HFFc6 (cell line): ENCODE data around the gene LAMTOR3. TPM values are rescaled to one million over a fixed set of nuclear protein-coding genes. Genes with fewer than 3 reads are reported as not detected.

Experiments used
- DNase-seq: peaks from one replicate; pipeline ENCODE4 v3.0.0-alpha.2; 2018
- H3K27ac Mint-ChIP-seq: 2 replicates; pipeline ENCODE4 v1.8.0; 2020; ENCODE audit warnings: mild to moderate bottlenecking, mixed read lengths
- H3K27me3 Mint-ChIP-seq: 2 replicates; pipeline ENCODE4 v1.8.0; 2021; ENCODE audit warnings: mild to moderate bottlenecking, moderate library complexity, mixed read lengths; ENCODE audit not compliant: insufficient read depth
- H3K36me3 Mint-ChIP-seq: 2 replicates; pipeline ENCODE4 v1.8.0; 2021; ENCODE audit warnings: low read depth, mixed read lengths
- H3K4me1 Mint-ChIP-seq: 2 replicates; pipeline ENCODE4 v1.8.0; 2020; ENCODE audit warnings: low read depth, mixed read lengths
- H3K4me3 Mint-ChIP-seq: 2 replicates; pipeline ENCODE4 v1.8.0; 2020; ENCODE audit warnings: mild to moderate bottlenecking, moderate library complexity, mixed read lengths
- H3K9me3 Mint-ChIP-seq: 2 replicates; pipeline ENCODE4 v1.8.0; 2020; ENCODE audit warnings: mild to moderate bottlenecking, mixed read lengths
- total RNA-seq, 6 experiments: library from RNA; stranded (reverse); fragmentation: NEBNext Ultra II Directional; extraction: Animal tissue kit (Norgen Biotek cat#: 25700); gene quantifications; 2 replicates in 1 of 6; 3 replicates in 5 of 6; pipeline ENCODE4 v1.2.3, GENCODE V29; 2021
- TF ChIP-seq, protein P1 (sequence below): fragments of 200-600 bp; sonication (generic); IDR thresholded peaks from 2 replicates; pipeline ENCODE4 v1.5.0; 2021; ENCODE audit warnings: antibody characterized with exemption, mild to moderate bottlenecking

The LAMTOR3 gene
- total RNA-seq, 6 experiments from 2014 or later: 23.7 to 34.6 (median 26.8) TPM

DNA sequence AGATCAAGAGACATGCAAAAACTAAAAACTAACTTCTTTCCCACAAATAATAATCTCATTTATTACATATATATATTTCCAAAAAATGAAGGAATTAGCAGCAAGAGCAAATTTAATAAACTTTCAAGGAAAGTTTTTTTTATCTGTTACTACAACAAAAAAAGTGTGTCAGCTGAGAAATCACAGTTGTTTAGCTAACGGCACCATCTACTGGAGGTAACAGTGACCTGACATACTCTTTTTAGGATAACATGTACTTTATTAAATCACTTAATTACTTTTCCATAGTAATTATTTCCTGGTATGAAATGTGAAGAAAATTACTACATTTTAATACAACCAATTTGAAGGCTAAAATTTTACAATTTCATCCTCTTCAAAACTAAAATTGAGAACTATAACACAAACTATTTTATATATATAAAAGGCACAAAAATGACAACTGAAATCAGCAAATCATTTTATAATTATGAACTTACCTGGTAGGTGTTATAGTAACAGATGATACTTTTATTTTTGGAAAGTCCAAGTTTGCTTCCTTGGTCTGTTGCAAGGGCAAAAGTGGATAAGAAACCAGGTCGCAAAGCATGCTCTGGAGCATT is 9.1 kb downstream of the LAMTOR3 start:
- DNase-seq: peak; percentile 41

DNA sequence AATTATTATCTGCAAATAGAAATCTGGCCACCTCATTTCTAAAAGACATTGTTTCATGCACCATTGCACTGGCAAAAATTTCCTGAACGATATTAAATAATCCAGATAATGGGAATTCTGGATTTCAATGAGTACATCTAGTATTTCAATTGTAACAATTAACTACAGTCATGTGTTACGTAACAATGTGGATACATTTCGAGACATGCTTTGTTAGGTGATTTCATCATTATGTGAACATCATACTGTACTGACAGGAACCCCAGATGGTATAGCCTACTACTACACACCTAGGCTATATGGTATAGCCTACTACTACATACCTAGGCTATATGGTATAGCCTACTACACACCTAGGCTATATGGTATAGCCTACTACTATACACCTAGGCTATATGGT is 14.8 kb downstream of the LAMTOR3 start:
- Mint-ChIP-seq H3K36me3 (no peaks in the 10 kb centered on the region), H3K9me3 (no peaks in the 10 kb centered on the region), H3K27ac (no peak overlapping the region), H3K4me3 (no peak overlapping the region), H3K4me1 (no peaks in the 10 kb centered on the region), H3K27me3 (no peaks in the 10 kb centered on the region)
- DNase-seq: no peak
- TF ChIP-seq, protein P1, sequence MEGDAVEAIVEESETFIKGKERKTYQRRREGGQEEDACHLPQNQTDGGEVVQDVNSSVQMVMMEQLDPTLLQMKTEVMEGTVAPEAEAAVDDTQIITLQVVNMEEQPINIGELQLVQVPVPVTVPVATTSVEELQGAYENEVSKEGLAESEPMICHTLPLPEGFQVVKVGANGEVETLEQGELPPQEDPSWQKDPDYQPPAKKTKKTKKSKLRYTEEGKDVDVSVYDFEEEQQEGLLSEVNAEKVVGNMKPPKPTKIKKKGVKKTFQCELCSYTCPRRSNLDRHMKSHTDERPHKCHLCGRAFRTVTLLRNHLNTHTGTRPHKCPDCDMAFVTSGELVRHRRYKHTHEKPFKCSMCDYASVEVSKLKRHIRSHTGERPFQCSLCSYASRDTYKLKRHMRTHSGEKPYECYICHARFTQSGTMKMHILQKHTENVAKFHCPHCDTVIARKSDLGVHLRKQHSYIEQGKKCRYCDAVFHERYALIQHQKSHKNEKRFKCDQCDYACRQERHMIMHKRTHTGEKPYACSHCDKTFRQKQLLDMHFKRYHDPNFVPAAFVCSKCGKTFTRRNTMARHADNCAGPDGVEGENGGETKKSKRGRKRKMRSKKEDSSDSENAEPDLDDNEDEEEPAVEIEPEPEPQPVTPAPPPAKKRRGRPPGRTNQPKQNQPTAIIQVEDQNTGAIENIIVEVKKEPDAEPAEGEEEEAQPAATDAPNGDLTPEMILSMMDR: no peak

More for the DNA sequence above, 9.1 kb downstream of the LAMTOR3 start:
- TF ChIP-seq, protein P1: peak; percentile 80
- peaks cover 4% of the 10 kb centered on the region; the same call in 1 of the 2 replicates for H3K36me3 Mint-ChIP-seq
- no peaks in the 10 kb centered on the region; the same call in 1 of the 2 replicates for H3K27me3 Mint-ChIP-seq
- H3K27ac Mint-ChIP-seq: no peak overlapping the region
- peaks cover 20% of the 10 kb centered on the region for H3K4me1 Mint-ChIP-seq
- H3K9me3 Mint-ChIP-seq: no peaks in the 10 kb centered on the region
- H3K4me3 Mint-ChIP-seq: no peak overlapping the region

DNA sequence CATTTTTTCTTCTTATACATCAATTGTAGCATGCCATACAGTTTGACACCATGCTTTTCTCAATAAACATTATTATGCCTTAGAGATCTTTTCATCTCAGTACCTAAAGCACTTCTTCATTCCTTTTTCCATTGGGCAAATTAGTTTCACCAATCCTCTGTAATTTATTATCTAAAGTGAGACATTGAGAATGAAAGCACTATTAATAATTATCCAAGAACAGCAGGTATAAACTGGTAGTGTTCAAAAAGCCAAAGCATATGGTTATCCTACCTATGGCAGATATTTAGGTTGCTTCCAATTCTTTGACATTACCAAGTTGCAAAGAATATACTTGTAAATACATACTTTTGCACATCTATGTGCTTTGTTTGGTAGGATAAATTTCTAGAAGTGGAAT is 15.6 kb downstream of the LAMTOR3 start:
- DNase-seq: no peak
- Mint-ChIP-seq H3K27me3 (no peaks in the 10 kb centered on the region), H3K4me3 (no peak overlapping the region), H3K36me3 (no peaks in the 10 kb centered on the region), H3K27ac (no peak overlapping the region), H3K9me3 (no peaks in the 10 kb centered on the region), H3K4me1 (no peaks in the 10 kb centered on the region)
- TF ChIP-seq, protein P1: no peak

DNA sequence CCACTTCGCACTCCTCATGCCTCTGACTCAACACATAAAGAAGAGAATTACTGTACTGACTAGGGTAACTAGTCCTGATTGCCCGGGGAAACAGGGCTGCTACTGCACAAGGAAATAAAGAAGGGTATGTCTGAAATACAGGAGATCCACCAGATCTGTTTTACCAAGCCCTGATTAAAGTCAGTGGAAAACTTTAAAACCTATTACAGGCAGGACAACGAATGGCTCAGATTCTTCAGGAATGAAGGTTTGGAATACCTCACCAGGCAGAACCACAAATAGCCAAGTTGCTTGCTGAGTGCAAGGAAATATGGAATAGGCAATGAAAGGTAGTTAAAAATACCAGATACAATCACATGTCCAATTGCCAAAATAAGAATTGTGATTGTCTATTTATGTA is 17.3 kb downstream of the LAMTOR3 start:
- no peak overlapping the region for H3K4me3 Mint-ChIP-seq
- DNase-seq: no peak
- peaks cover 1% of the 10 kb centered on the region; the same call in 1 of the 2 replicates for H3K27me3 Mint-ChIP-seq
- TF ChIP-seq, protein P1: no peak
- no peaks in the 10 kb centered on the region for H3K4me1 Mint-ChIP-seq
- no peak overlapping the region for H3K27ac Mint-ChIP-seq
- H3K9me3 Mint-ChIP-seq: no peaks in the 10 kb centered on the region
- H3K36me3 Mint-ChIP-seq: no peaks in the 10 kb centered on the region

DNA sequence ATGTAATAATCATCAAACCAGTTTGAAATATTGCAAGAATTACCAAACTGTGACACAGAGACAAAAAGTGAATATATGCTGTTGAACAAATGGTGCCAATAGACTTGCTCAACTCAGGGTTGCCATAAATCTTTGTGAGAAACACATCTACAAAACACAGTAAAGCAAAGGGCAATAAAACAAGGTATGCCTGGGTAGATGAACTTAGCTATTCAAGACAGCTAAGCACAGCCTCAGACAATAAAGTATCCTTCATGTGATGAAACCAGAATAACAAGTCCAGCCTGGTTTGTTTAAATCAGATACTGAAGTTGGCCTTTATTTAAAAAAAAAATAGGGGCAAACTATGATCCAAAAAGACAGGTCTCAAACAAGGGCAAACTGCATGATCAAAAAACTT is 19.2 kb downstream of the LAMTOR3 start:
- no peaks in the 10 kb centered on the region for H3K36me3 Mint-ChIP-seq
- peaks cover 7% of the 10 kb centered on the region; the same call in 1 of the 2 replicates for H3K27me3 Mint-ChIP-seq
- no peaks in the 10 kb centered on the region for H3K4me1 Mint-ChIP-seq

More for the DNA sequence above, 19.2 kb downstream of the LAMTOR3 start:
- Mint-ChIP-seq H3K9me3 (no peaks in the 10 kb centered on the region), H3K27ac (no peak overlapping the region), H3K4me3 (no peak overlapping the region)
- TF ChIP-seq, protein P1: no peak
- no peak for DNase-seq
